Neuronal stem cell (in vitro differentiated cells): ENCODE results near the gene ZCRB1.

Experiments
- DNase-seq: peaks from one replicate; pipeline ENCODE4 v3.0.0-alpha.2; 2013; ENCODE audit warnings: low spot score
- H2AFZ ChIP-seq: one replicate; pipeline ENCODE4 v1.6.1; 2013; ENCODE audit warnings: mild to moderate bottlenecking, low read length, inconsistent platforms
- H2AK5ac ChIP-seq: 2 replicates; pipeline ENCODE4 v1.6.1; 2013; ENCODE audit warnings: low read depth, mild to moderate bottlenecking, inconsistent platforms, low read length, moderate library complexity, mixed read lengths
- H2BK120ac ChIP-seq: 2 replicates; pipeline ENCODE4 v1.6.1; 2013; ENCODE audit warnings: low read depth, mild to moderate bottlenecking, inconsistent platforms, low read length, moderate library complexity, mixed read lengths
- H2BK12ac ChIP-seq: one replicate; pipeline ENCODE4 v1.6.1; 2013; ENCODE audit warnings: low read length, inconsistent platforms
- H2BK15ac ChIP-seq: 2 replicates; pipeline ENCODE4 v1.6.1; 2013; ENCODE audit warnings: mild to moderate bottlenecking, low read length, inconsistent platforms, mixed read lengths
- H2BK5ac ChIP-seq: one replicate; pipeline ENCODE4 v1.6.1; 2013; ENCODE audit warnings: inconsistent platforms, mild to moderate bottlenecking, low read length, moderate library complexity
- H3K14ac ChIP-seq: one replicate; pipeline ENCODE4 v1.6.1; 2013; ENCODE audit warnings: low read length, inconsistent platforms
- H3K18ac ChIP-seq: 2 replicates; pipeline ENCODE4 v1.6.1; 2013; ENCODE audit warnings: low read length, inconsistent platforms
- H3K23ac ChIP-seq: 2 replicates; pipeline ENCODE4 v1.6.1; 2013; ENCODE audit warnings: low read depth, mild to moderate bottlenecking, mixed read lengths, low read length, inconsistent platforms; ENCODE audit not compliant: poor library complexity
- H3K27ac ChIP-seq: replicated peaks from 3 replicates; pipeline ENCODE4 v1.5.1; 2013; ENCODE audit warnings: low read length, inconsistent platforms
- H3K27me3 ChIP-seq, 3 experiments: 2 replicates each; pipeline ENCODE4 v1.6.1; 2013; ENCODE audit warnings: low read length in 3 of 3, mild to moderate bottlenecking in 2 of 3, inconsistent platforms in 1 of 3, low read depth in 1 of 3, mixed read lengths in 1 of 3, moderate library complexity in 1 of 3; ENCODE audit not compliant: control insufficient read depth in 3 of 3, insufficient read depth in 3 of 3
- H3K36me3 ChIP-seq, 2 donors: replicated peaks in 1 of 2; 2 replicates each; pipeline ENCODE4 v1.6.1; 2013; ENCODE audit warnings: low read length in 2 of 2; ENCODE audit not compliant: control insufficient read depth in 2 of 2, insufficient read depth in 2 of 2
- H3K4ac ChIP-seq: 2 replicates; pipeline ENCODE4 v1.6.1; 2013; ENCODE audit warnings: inconsistent platforms, mild to moderate bottlenecking, low read length, moderate library complexity
- H3K4me1 ChIP-seq, 2 donors: 1 replicate in 1 of 2; 2 replicates in 1 of 2; pipeline ENCODE4 v1.6.1; 2013; ENCODE audit warnings: low read length in 2 of 2, low read depth in 1 of 2; ENCODE audit not compliant: control insufficient read depth in 2 of 2, insufficient read depth in 1 of 2
- H3K4me2 ChIP-seq: one replicate; pipeline ENCODE4 v1.6.1; 2013; ENCODE audit warnings: mild to moderate bottlenecking, low read length, inconsistent platforms; ENCODE audit not compliant: insufficient read depth, poor library complexity, severe bottlenecking
- H3K4me3 ChIP-seq, 2 donors: 2 replicates each; pipeline ENCODE4 v1.5.1; 2013; ENCODE audit warnings: low read length in 2 of 2, mild to moderate bottlenecking in 2 of 2, inconsistent platforms in 1 of 2, moderate library complexity in 1 of 2
- H3K79me1 ChIP-seq: one replicate; pipeline ENCODE4 v1.6.1; 2013; ENCODE audit warnings: low read depth, mild to moderate bottlenecking, inconsistent platforms, low read length, moderate library complexity
- H3K9ac ChIP-seq: one replicate; pipeline ENCODE4 v1.6.1; 2013; ENCODE audit warnings: mild to moderate bottlenecking, low read depth, low read length, inconsistent platforms; ENCODE audit not compliant: poor library complexity
- H3K9me3 ChIP-seq, 2 donors: replicated peaks in 1 of 2; 2 replicates each; pipeline versions ENCODE3 to v1.6.1; 2013; ENCODE audit warnings: low read length in 2 of 2, mild to moderate bottlenecking in 2 of 2, inconsistent platforms in 1 of 2, low read depth in 1 of 2, mixed read lengths in 1 of 2, moderate library complexity in 1 of 2; ENCODE audit not compliant: control insufficient read depth in 2 of 2, insufficient read depth in 1 of 2
- H4K8ac ChIP-seq: one replicate; pipeline ENCODE4 v1.6.1; 2013; ENCODE audit warnings: low read depth, mild to moderate bottlenecking, inconsistent platforms, low read length, moderate library complexity
- H4K91ac ChIP-seq: one replicate; pipeline ENCODE4 v1.6.1; 2013; ENCODE audit warnings: low read length, low read depth, mild to moderate bottlenecking, inconsistent platforms; ENCODE audit not compliant: poor library complexity
- WGBS, 2 donors: extraction: QIAGEN DNeasy Blood & Tissue Kit; methylation state at CpG; one replicate each; pipeline ENCODE4 v1.1.7; 2013; ENCODE audit warnings: missing lambda C conversion rate in 2 of 2, mixed read lengths in 1 of 2; ENCODE audit not compliant: insufficient read length in 2 of 2, insufficient replicate concordance in 1 of 2; ENCODE audit errors: extremely low coverage in 2 of 2; 5-methylcytosine and 5-hydroxymethylcytosine counted together

ZCRB1 gene

DNA sequence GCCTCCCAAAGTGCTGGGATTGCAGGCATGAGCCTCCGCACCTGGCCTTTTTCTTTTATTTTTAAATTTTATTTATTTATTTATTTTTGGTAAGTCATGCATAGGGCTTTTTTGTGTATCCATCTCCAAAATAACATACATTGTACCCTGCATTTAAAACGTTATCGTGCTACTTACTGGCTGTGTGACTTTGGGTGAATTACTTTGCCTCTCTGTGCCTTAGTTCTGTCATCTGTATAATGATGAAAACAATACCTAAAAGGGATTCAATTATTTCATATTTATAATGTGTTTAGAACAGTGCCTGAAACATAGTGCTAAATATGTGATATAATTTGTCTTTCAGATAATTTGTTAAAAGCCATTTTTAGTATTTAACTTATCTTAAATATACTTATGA is 19.6 kb downstream of the ZCRB1 start:
- Histone ChIP-seq H3K9me3 (no peaks in the 10 kb centered on the region), H3K4me1 (no peaks in the 10 kb centered on the region), H3K4me3 (no peak overlapping the region), H3K14ac (no peak overlapping the region), H4K8ac (no peak overlapping the region), H2AFZ (no peak overlapping the region), H2BK12ac (no peak overlapping the region), H3K9ac (no peak overlapping the region), H3K4ac (no peak overlapping the region), H3K27me3 (no peaks in the 10 kb centered on the region), H3K18ac (no peak overlapping the region), H3K27ac (no peak overlapping the region), H2BK15ac (no peak overlapping the region), H2BK5ac (no peak overlapping the region), H3K23ac (no peak overlapping the region), H2BK120ac (no peak overlapping the region), H3K4me2 (no peak overlapping the region), H4K91ac (no peak overlapping the region), H3K79me1 (no peaks in the 10 kb centered on the region), H3K36me3 (peaks cover 0 to 5% of the 10 kb centered on the region in 2 donors), H2AK5ac (no peak overlapping the region)
- WGBS, 2 donors: no CpG with 5 or more reads among the region's 3 CpGs
- DNase-seq: no peak

DNA sequence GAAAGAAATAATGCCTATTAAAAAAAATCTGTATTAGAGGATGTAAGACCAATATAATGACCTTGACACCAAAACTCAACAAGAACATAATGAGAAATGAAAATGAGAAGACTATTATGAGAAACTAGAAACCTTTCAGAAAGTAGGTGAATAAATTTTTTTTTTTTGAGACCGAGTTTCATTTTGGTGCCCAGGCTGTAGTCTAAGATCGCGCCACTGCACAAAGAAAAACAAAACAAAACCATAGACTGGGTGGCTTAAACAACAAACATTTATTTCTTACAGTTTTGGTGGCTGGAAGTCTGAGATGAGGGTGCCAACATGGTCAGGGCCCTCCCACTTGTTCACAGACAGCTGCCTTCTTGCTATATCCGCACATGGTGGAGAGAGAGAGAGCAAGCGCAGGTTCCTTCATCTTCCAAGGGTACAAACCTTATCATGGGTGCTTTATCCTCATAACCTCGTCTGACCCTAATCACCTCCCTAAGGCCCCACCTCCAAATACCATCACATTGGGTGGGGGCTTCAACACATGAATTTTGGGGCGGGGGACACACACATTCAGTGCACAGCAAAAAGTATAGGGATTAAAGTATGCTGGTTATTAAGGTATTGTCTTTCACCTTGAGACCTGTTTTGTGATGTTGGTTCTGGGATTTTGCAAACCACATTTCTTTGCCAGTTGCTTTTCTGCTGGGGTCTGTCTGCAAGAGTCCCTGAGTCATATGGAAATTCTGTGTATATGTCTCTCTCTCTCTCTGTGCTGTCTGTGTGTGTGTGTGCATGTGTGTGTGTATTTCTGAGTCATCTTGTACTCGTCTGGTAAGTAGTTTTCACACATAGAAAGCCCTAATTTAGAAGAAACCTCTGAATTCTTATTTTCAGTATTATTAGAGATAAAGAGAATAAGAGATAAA is 26.2 kb downstream of the ZCRB1 start:
- no peak overlapping the region for H2BK5ac ChIP-seq
- H3K23ac ChIP-seq: no peak overlapping the region
- H3K4me3 ChIP-seq: no peak overlapping the region
- H4K8ac ChIP-seq: no peak overlapping the region
- H2BK12ac ChIP-seq: no peak overlapping the region
- no peak overlapping the region for H3K18ac ChIP-seq
- no peak overlapping the region for H4K91ac ChIP-seq
- no peak overlapping the region for H2AK5ac ChIP-seq
- no peak overlapping the region for H2BK120ac ChIP-seq
- H2AFZ ChIP-seq: no peak overlapping the region
- H3K4ac ChIP-seq: no peak overlapping the region
- DNase-seq: no peak
- H3K9me3 ChIP-seq: peaks cover 0 to 2% of the 10 kb centered on the region in 2 donors
- H3K4me2 ChIP-seq: no peak overlapping the region
- H3K14ac ChIP-seq: no peak overlapping the region
- no peak overlapping the region for H3K27ac ChIP-seq
- H3K9ac ChIP-seq: no peak overlapping the region
- no peaks in the 10 kb centered on the region for H3K4me1 ChIP-seq
- H2BK15ac ChIP-seq: no peak overlapping the region
- H3K27me3 ChIP-seq: no peaks in the 10 kb centered on the region
- no CpG with 5 or more reads among the region's 8 CpGs for WGBS, 2 donors
- H3K79me1 ChIP-seq: no peaks in the 10 kb centered on the region
- no peaks in the 10 kb centered on the region for H3K36me3 ChIP-seq

DNA sequence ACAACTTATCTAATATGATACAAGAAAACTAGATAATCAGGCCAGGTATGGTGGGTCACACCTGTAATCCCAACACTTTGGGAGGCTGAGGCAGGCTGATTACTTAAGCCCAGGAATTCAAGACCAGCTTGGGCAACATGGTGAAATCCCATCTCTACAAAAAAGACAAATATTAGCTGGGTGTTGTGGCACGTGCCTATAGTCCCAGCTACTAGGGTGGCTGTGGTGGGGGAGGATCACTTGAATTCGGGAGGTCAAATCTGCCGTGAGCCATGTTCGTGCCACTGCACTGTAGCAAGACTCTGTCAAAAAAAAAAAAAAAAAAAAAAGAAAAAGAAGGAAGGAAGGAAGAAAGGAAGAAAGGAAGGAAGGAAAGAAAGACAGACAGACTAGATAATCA is 27.0 kb downstream of the ZCRB1 start:
- Histone ChIP-seq H3K23ac (no peak overlapping the region), H2AFZ (no peak overlapping the region), H3K4me1 (no peaks in the 10 kb centered on the region), H3K4me3 (no peak overlapping the region), H2BK120ac (no peak overlapping the region), H4K91ac (no peak overlapping the region), H2AK5ac (no peak overlapping the region), H2BK5ac (no peak overlapping the region), H3K14ac (no peak overlapping the region), H3K9me3 (peaks cover 0 to 2% of the 10 kb centered on the region in 2 donors), H3K27me3 (no peaks in the 10 kb centered on the region), H3K36me3 (no peaks in the 10 kb centered on the region), H3K27ac (no peak overlapping the region), H3K4ac (no peak overlapping the region), H3K18ac (no peak overlapping the region), H3K9ac (no peak overlapping the region), H4K8ac (no peak overlapping the region), H2BK15ac (no peak overlapping the region), H3K4me2 (no peak overlapping the region), H2BK12ac (no peak overlapping the region), H3K79me1 (no peaks in the 10 kb centered on the region)
- DNase-seq: no peak
- WGBS, 2 donors: no CpG with 5 or more reads among the region's 4 CpGs

DNA sequence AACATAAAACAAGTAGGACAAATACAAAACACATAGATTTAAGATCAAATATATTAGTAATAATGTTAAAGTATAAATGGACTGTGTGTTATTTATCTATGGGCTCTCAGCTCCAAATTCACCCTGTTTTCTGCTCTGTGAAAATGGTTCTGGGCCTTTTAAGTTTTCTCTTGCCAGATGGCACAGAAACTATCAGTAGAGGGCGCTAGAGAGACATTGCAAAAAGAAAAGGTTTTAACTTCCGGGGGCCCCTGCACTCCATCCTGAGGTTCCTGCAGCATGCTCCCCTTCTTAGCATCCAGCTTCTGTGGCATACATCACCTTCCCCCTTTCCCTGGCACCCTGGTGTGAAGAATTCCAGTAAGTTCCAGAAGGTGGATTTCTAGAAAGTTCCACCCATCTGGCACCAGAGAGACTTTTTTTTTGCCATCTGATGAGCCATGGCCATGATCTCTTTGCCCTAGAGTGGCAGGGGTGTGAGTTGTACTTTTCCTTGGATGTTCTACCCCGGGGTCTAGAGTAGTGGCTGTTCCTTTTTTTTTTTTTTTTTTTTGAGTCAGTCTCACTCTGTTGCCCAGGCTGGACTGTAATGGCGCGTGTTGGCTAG is 29.3 kb downstream of the ZCRB1 start:
- no peak overlapping the region for H3K9ac ChIP-seq
- no peak overlapping the region for H3K14ac ChIP-seq
- no peak overlapping the region for H2BK15ac ChIP-seq
- no peaks in the 10 kb centered on the region for H3K27me3 ChIP-seq
- no peak overlapping the region for H3K27ac ChIP-seq
- DNase-seq: no peak
- H3K4me1 ChIP-seq: no peaks in the 10 kb centered on the region
- H3K4ac ChIP-seq: no peak overlapping the region
- no peaks in the 10 kb centered on the region for H3K36me3 ChIP-seq
- no CpG with 5 or more reads among the region's 5 CpGs for WGBS, 2 donors
- H4K91ac ChIP-seq: no peak overlapping the region
- H2BK5ac ChIP-seq: no peak overlapping the region
- no peak overlapping the region for H3K4me2 ChIP-seq
- H2AFZ ChIP-seq: no peak overlapping the region
- no peak overlapping the region for H2BK120ac ChIP-seq
- H2BK12ac ChIP-seq: no peak overlapping the region
- H3K79me1 ChIP-seq: no peaks in the 10 kb centered on the region
- H3K9me3 ChIP-seq: peaks cover 0 to 2% of the 10 kb centered on the region in 2 donors
- no peak overlapping the region for H2AK5ac ChIP-seq
- no peak overlapping the region for H3K23ac ChIP-seq
- no peak overlapping the region for H4K8ac ChIP-seq
- H3K18ac ChIP-seq: no peak overlapping the region
- H3K4me3 ChIP-seq: no peak overlapping the region
